Stimulated activated CD4-positive, alpha-beta T cell treated with anti-CD3 and anti-CD28 coated beads, Interleukin-4, amount 100 ng/mL, for 1 hour (primary cell): ENCODE results near the gene C20orf144.

Experiments used
- DNase-seq: peaks from one replicate; pipeline ENCODE4 v3.0.0-alpha.2; 2020

Gene C20orf144

GRCh38 chr20:33666293-33667244, 4.4 kb downstream of the C20orf144 start, which contains the start of gene ACTL10:
ACTL10 (plus strand) TSS chr20:33666943; CDS start chr20:33667498, 555 bp downstream.
- peak; percentile 82 for DNase-seq

- peak; percentile 51 for DNase-seq
Measured at GRCh38 chr20:33667245-33667675, 5.1 kb downstream of the C20orf144 start.

- DNase-seq = peak; percentile 78
Measured at GRCh38 chr20:33667676-33668465, 5.7 kb downstream of the C20orf144 start.

- no peak for DNase-seq
Measured at GRCh38 chr20:33668466-33669155, 6.5 kb downstream of the C20orf144 start.

- no peak for DNase-seq
Measured at GRCh38 chr20:33669224-33669623, 7.1 kb downstream of the C20orf144 start.

GRCh38 chr20:33669873-33670640, 7.9 kb downstream of the C20orf144 start:
- DNase-seq = no peak

- DNase-seq = no peak
Measured at GRCh38 chr20:33670715-33671499, 8.8 kb downstream of the C20orf144 start.

- no peak for DNase-seq
Measured at GRCh38 chr20:33671573-33672288, 9.6 kb downstream of the C20orf144 start.

GRCh38 chr20:33672426-33673113, 10.4 kb downstream of the C20orf144 start:
- DNase-seq = no peak

- DNase-seq = no peak
Measured at GRCh38 chr20:33673114-33673409, 10.9 kb downstream of the C20orf144 start.

GRCh38 chr20:33673410-33674293, 11.5 kb downstream of the C20orf144 start:
- peak; percentile 22 for DNase-seq

- peak; percentile 62 for DNase-seq
Measured at GRCh38 chr20:33674294-33675135, 12.4 kb downstream of the C20orf144 start, which contains the start of gene NECAB3. NECAB3 (minus strand) TSS chr20:33674428; CDS start chr20:33674352, 76 bp downstream.

- no peak for DNase-seq
Measured at GRCh38 chr20:33675136-33675959, 13.2 kb downstream of the C20orf144 start.

- DNase-seq = no peak
Measured at GRCh38 chr20:33676121-33676520, 14.0 kb downstream of the C20orf144 start.

GRCh38 chr20:33676652-33677645, 14.8 kb downstream of the C20orf144 start:
- DNase-seq = no peak
